ENCODE measurements around the gene CDC14C.

CDC14C gene

DNA sequence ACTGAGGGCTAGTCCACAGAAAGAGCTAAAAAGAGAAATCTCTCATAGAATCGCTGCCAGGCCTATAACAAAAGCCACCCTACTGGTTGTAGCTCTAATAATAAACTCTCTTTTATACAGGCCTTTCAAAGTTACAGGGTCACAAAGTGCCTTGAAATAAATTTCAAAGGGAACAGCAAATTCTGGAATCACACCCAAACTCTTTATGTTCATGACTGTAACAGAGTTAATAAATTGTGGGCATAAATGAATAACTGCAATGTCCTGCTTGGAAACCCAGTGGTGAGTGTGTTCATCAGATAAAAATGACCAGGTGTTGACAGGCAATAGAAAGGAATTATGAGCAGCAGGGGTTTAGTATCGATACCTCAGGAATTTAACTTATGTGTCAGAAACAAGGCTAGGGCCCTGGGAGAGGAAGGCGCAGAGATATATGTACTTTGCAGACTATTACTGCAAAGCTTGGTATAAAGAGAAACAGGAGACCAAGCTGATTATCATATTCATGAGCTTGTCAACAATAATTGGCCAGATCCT, 9.3 kb downstream of the CDC14C start:
- Mint-ChIP-seq H3K27me3 (no peaks in the 10 kb centered on the region), H3K36me3 (ENCODE audit: insufficient read depth) (no peaks in the 10 kb centered on the region), H3K4me3 (no peak overlapping the region), H3K9me3 (peaks cover 10 to 16% of the 10 kb centered on the region in 2 donors), H3K27ac (no peak overlapping the region), H3K4me1 (ENCODE audit: low read depth in 2 of 2) (no peaks in the 10 kb centered on the region)
- ATAC-seq (replicated peaks) (no peak), DNase-seq (no peak)

DNA sequence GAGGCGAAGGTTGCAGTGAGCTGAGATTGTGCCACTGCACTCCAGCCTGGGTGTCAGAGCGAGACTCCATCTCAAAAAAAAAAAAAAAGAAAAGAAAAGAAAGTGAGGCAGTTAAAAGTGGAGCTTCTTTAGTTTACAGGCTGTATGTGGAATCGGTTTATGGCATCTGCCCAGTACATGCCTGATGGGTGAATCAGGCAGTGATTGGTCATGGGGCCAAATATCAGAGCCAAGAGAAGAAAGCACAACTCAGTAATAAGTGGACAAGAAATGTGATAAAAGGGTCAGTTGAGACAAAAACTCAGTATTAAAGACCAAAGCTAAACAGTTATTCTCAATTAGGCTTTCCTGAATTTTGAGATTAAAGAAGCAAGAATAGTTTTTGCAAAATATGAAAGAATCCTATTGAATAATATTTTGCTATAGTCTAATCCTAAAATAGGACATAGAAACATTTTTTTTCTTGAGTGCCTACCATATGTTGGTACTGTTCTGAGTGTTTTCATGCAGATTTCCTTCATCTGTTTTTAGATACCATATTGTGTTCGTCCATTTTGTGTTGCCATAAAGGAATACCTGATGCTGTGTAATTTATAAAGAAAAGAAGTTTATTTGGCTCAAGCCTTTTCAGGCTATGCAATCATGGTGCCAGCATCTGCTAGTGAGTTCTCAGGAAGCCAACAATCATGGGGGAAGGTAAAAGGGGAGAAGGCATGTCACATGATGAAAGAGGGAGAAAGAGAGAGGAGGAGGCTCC, 14.4 kb downstream of the CDC14C start:
- no peak for DNase-seq
- H3K4me1 Mint-ChIP-seq (ENCODE audit: low read depth in 2 of 2), result no peaks in the 10 kb centered on the region
- H3K4me3 Mint-ChIP-seq, result no peak overlapping the region
- ATAC-seq (replicated peaks), result no peak
- H3K27ac Mint-ChIP-seq, result no peak overlapping the region
- peaks cover 13 to 14% of the 10 kb centered on the region in 2 donors for H3K9me3 Mint-ChIP-seq
- H3K36me3 Mint-ChIP-seq (ENCODE audit: insufficient read depth), result no peaks in the 10 kb centered on the region
- H3K27me3 Mint-ChIP-seq, result no peaks in the 10 kb centered on the region

- DNase-seq, result no peak
- H3K4me3 Mint-ChIP-seq, result no peak overlapping the region
- no peaks in the 10 kb centered on the region for H3K36me3 Mint-ChIP-seq (ENCODE audit: insufficient read depth)
- no peaks in the 10 kb centered on the region for H3K27me3 Mint-ChIP-seq
- peaks cover 4 to 15% of the 10 kb centered on the region in 2 donors for H3K9me3 Mint-ChIP-seq
- no peak for ATAC-seq (replicated peaks)
- H3K4me1 Mint-ChIP-seq (ENCODE audit: low read depth in 2 of 2), result no peaks in the 10 kb centered on the region
- H3K27ac Mint-ChIP-seq, result no peak overlapping the region
These were observed 19.1 kb downstream of the CDC14C start for GRCh38 chr7:48943279-48943990.

- H3K4me1 Mint-ChIP-seq (ENCODE audit: low read depth in 2 of 2), result no peaks in the 10 kb centered on the region
- no peak for ATAC-seq (replicated peaks)
- no peaks in the 10 kb centered on the region for H3K36me3 Mint-ChIP-seq (ENCODE audit: insufficient read depth)
- H3K27ac Mint-ChIP-seq, result no peak overlapping the region
- no peaks in the 10 kb centered on the region for H3K27me3 Mint-ChIP-seq
- H3K4me3 Mint-ChIP-seq, result no peak overlapping the region
- H3K9me3 Mint-ChIP-seq, result peaks cover 13 to 17% of the 10 kb centered on the region in 2 donors
- no peak for DNase-seq
These were observed 31.6 kb downstream of the CDC14C start for GRCh38 chr7:48955916-48956315.

- DNase-seq (no peak), ATAC-seq (replicated peaks) (no peak)
- no peaks in the 10 kb centered on the region for H3K36me3 Mint-ChIP-seq (ENCODE audit: insufficient read depth)
- H3K27me3 Mint-ChIP-seq, result no peaks in the 10 kb centered on the region
- H3K4me3 Mint-ChIP-seq, result no peak overlapping the region
- H3K9me3 Mint-ChIP-seq, result peaks cover 11 to 13% of the 10 kb centered on the region in 2 donors
- H3K27ac Mint-ChIP-seq, result no peak overlapping the region
- no peaks in the 10 kb centered on the region for H3K4me1 Mint-ChIP-seq (ENCODE audit: low read depth in 2 of 2)
These were observed 35.3 kb downstream of the CDC14C start for GRCh38 chr7:48959676-48960075.

- Mint-ChIP-seq H3K4me1 (ENCODE audit: low read depth in 2 of 2) (no peaks in the 10 kb centered on the region), H3K27me3 (no peaks in the 10 kb centered on the region), H3K9me3 (peaks cover 6% of the 10 kb centered on the region in 2 donors), H3K4me3 (no peak overlapping the region), H3K27ac (no peak overlapping the region), H3K36me3 (ENCODE audit: insufficient read depth) (no peaks in the 10 kb centered on the region)
- no peak for ATAC-seq (replicated peaks)
- DNase-seq, result no peak
These were observed 38.6 kb downstream of the CDC14C start for GRCh38 chr7:48962821-48963505.

GRCh38 chr7:48964074-48964473, 39.7 kb downstream of the CDC14C start:
- Mint-ChIP-seq H3K9me3 (peaks cover 6% of the 10 kb centered on the region in 2 donors), H3K4me3 (no peak overlapping the region), H3K4me1 (ENCODE audit: low read depth in 2 of 2) (no peaks in the 10 kb centered on the region), H3K36me3 (ENCODE audit: insufficient read depth) (no peaks in the 10 kb centered on the region), H3K27me3 (no peaks in the 10 kb centered on the region), H3K27ac (no peak overlapping the region)
- DNase-seq (no peak), ATAC-seq (replicated peaks) (no peak)

DNA sequence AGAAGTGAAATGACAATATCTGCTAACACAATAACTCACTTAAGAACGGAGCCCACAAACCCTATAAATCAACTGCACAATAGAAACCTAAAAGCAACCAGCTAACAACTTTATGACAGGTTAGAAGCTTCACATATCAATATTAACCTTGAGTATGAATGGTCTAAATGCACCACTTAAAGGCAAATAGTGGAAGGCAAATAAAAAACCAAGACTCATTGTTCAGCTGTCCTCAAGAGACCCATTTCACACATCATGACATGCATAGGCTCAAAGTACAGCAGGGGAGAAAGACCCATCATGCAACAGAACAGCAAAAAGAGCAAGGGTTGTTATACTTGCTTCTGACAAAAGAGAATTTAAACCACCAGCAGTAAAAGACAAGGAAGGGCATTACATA, 46.8 kb downstream of the CDC14C start:
- no peak overlapping the region for H3K4me3 Mint-ChIP-seq
- ATAC-seq (replicated peaks), result no peak
- peaks cover 11 to 28% of the 10 kb centered on the region in 2 donors for H3K9me3 Mint-ChIP-seq
- no peaks in the 10 kb centered on the region for H3K27me3 Mint-ChIP-seq
- H3K36me3 Mint-ChIP-seq (ENCODE audit: insufficient read depth), result no peaks in the 10 kb centered on the region
- no peak for DNase-seq
- no peaks in the 10 kb centered on the region for H3K4me1 Mint-ChIP-seq (ENCODE audit: low read depth in 2 of 2)
- H3K27ac Mint-ChIP-seq, result no peak overlapping the region

GRCh38 chr7:48976253-48976652, 51.9 kb downstream of the CDC14C start:
- H3K27me3 Mint-ChIP-seq, result no peaks in the 10 kb centered on the region
- no peak overlapping the region for H3K27ac Mint-ChIP-seq
- H3K4me3 Mint-ChIP-seq, result no peak overlapping the region
- no peaks in the 10 kb centered on the region for H3K36me3 Mint-ChIP-seq (ENCODE audit: insufficient read depth)
- no peaks in the 10 kb centered on the region for H3K4me1 Mint-ChIP-seq (ENCODE audit: low read depth in 2 of 2)
- peaks cover 10 to 12% of the 10 kb centered on the region in 2 donors for H3K9me3 Mint-ChIP-seq
- ATAC-seq (replicated peaks) (no peak), DNase-seq (no peak)

DNA sequence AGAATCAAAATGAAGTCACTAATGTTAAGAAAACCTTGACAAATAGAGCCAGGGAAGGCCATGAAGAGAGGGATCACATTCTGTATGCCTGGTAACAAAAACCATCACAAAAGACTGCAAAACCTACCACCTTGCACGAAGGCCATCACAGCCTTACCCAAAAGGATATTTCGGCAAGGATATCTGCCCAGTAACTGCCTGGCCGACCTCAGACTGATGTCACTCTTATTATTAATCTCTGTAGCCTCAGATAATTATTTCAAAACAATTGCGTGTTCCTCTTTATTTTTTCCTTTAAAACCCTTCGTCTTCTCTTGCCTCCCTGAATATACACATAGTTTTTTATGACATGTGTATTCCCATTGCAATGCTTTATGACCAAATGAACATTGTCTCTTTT, 52.5 kb downstream of the CDC14C start:
- ATAC-seq (replicated peaks), result no peak
- H3K9me3 Mint-ChIP-seq, result peaks cover 8 to 9% of the 10 kb centered on the region in 2 donors
- H3K4me3 Mint-ChIP-seq, result no peak overlapping the region

More for the DNA sequence above, 52.5 kb downstream of the CDC14C start:
- Mint-ChIP-seq H3K27me3 (no peaks in the 10 kb centered on the region), H3K4me1 (ENCODE audit: low read depth in 2 of 2) (no peaks in the 10 kb centered on the region), H3K27ac (no peak overlapping the region), H3K36me3 (ENCODE audit: insufficient read depth) (no peaks in the 10 kb centered on the region)
- DNase-seq, result no peak
